HG02973 (cell line): Measurements from ENCODE around the gene LYRM2.

Source experiments
- ATAC-seq: cut with Tn5 transposase; IDR thresholded peaks from one replicate; pipeline ENCODE4 v1.9.1; 2021; ENCODE audit warnings: moderate library complexity; ENCODE audit not compliant: unreplicated experiment

The LYRM2 gene

GRCh38 chr6:89597372-89597771 lies 41.2 kb downstream of the LYRM2 start:
- no peak for ATAC-seq

GRCh38 chr6:89596484-89596883 lies 42.1 kb downstream of the LYRM2 start:
- ATAC-seq = no peak

GRCh38 chr6:89596056-89596455 lies 42.5 kb downstream of the LYRM2 start:
- peak; percentile 93 for ATAC-seq

- ATAC-seq = no peak
Observed at GRCh38 chr6:89591745-89592144, 46.8 kb downstream of the LYRM2 start.

GRCh38 chr6:89590133-89590532 lies 48.4 kb downstream of the LYRM2 start:
- ATAC-seq = no peak

GRCh38 chr6:89589297-89590025 lies 49.1 kb downstream of the LYRM2 start:
- no peak for ATAC-seq

GRCh38 chr6:89585154-89585553 lies 53.4 kb downstream of the LYRM2 start:
- no peak for ATAC-seq

GRCh38 chr6:89584539-89584938 lies 54.0 kb downstream of the LYRM2 start:
- no peak for ATAC-seq

- no peak for ATAC-seq
Observed at GRCh38 chr6:89583559-89583958, 55.0 kb downstream of the LYRM2 start.

- ATAC-seq = no peak
Observed at GRCh38 chr6:89582669-89583325, 55.8 kb downstream of the LYRM2 start.

- ATAC-seq = no peak
Observed at GRCh38 chr6:89581689-89582088, 56.9 kb downstream of the LYRM2 start.

- no peak for ATAC-seq
Observed at GRCh38 chr6:89580997-89581666, 57.4 kb downstream of the LYRM2 start.

- ATAC-seq = no peak
Observed at GRCh38 chr6:89575562-89575960, 63.0 kb downstream of the LYRM2 start.

- no peak for ATAC-seq
Observed at GRCh38 chr6:89574910-89575561, 63.5 kb downstream of the LYRM2 start.

- no peak for ATAC-seq
Observed at GRCh38 chr6:89567630-89568390, 70.7 kb downstream of the LYRM2 start.

- ATAC-seq = no peak
Observed at GRCh38 chr6:89566930-89567629, 71.5 kb downstream of the LYRM2 start.

GRCh38 chr6:89566008-89566800 lies 72.3 kb downstream of the LYRM2 start:
- ATAC-seq = no peak

- no peak for ATAC-seq
Observed at GRCh38 chr6:89564752-89565427, 73.7 kb downstream of the LYRM2 start.

GRCh38 chr6:89563866-89564265 lies 74.7 kb downstream of the LYRM2 start:
- no peak for ATAC-seq
